Activated T-cell treated with anti-CD3 and anti-CD28 coated beads for 48 hours (primary cell): ENCODE results near the gene RHBDF2.
"Not testable (repeated sequence)": the region's sequence is repeated elsewhere in the genome, so short reads cannot be mapped to it uniquely, and the experiment has no call there.

Experiments used
- DNase-seq: peaks from one replicate; pipeline ENCODE4 v3.0.0-alpha.2; 2020; ENCODE audit warnings: low read depth

RHBDF2 gene

DNA sequence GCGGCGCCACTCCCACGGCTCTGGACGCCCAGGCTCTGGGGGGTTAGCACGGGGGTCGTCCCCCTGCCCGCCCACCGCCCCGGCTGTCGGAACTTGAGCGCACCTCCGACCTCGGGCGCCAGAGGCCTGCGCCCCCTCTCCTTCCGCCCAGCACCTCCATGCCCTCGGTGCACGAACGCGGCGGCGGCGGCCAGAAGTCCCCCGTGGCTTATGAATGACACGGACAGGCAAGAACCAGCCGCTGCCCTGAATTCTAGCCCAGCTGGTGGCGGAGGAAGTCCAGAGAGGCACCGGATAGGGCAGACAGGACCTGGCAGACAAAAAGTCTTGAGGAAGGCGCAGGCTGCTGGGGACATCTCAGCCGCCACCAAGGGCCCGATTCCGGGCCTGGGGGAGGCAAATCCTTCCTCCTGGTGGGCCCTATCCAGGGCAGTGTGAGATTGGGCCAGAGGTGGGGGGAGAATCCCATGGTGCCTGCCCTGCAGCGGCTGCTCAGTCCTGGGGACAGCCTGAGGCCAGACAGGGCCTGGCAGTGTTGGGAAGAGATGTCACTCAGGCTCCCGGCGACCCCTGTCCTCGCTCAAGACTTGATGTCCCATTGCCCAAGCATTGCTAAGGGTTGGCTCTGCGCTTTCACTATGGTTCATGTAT, 37.2 kb upstream of the RHBDF2 start:
- DNase-seq = no peak

DNA sequence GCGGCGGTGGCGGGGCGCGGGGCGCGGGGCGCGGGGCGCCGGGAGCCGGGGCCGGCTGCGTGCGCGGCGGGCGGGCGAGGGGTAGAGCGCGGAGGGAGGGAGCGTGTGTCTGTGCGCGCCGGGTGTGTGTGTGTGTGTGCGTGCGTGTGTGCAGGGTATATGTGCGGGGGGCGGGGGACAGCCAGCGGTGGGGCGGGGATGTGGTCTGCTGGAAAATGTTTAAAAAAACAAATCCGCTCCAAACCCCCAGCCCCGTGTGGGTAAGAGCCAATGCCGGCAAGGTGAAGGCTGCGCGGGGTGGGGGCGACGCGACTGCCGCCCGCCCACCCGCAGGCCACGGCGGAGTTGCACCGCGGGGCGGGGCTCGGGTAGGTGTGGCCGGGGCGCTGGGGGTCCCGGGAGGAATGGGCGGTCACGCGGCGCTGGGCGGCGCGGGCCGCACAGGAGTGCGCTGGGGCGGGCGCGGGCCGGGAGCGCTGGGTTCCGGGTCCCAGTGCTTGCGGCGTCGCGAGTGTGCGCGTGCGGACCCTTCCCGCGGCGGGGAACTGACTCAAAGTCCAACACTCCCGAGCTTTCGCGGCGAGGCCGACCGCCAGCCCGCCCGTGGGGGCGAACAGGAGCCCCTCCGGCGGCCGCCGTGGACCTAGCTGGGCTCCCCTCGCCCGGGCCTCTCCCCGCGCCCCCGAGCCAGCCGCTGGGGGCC, 36.5 kb upstream of the RHBDF2 start, which contains the start of gene CYGB:
Gene CYGB, minus strand, starts transcription at position 132 of the 703 bp plus-strand sequence. CDS start 167 bp downstream, outside the sequence.
- DNase-seq = no peak

DNA sequence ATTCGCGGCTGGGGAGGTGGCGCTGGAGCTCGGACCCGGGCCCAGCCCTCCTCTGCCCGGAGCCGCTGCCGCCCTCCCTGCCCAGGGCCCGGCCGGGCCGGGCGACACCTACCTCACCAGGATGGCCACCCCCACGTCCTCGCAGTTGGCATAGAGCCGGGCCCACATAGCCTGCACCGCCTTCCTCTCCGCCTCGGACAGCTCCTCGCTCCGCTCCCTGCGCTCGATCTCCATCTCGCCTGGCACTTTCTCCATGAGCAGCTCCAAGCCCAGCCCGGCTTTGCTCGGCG, 36.0 kb upstream of the RHBDF2 start:
- no peak for DNase-seq

DNA sequence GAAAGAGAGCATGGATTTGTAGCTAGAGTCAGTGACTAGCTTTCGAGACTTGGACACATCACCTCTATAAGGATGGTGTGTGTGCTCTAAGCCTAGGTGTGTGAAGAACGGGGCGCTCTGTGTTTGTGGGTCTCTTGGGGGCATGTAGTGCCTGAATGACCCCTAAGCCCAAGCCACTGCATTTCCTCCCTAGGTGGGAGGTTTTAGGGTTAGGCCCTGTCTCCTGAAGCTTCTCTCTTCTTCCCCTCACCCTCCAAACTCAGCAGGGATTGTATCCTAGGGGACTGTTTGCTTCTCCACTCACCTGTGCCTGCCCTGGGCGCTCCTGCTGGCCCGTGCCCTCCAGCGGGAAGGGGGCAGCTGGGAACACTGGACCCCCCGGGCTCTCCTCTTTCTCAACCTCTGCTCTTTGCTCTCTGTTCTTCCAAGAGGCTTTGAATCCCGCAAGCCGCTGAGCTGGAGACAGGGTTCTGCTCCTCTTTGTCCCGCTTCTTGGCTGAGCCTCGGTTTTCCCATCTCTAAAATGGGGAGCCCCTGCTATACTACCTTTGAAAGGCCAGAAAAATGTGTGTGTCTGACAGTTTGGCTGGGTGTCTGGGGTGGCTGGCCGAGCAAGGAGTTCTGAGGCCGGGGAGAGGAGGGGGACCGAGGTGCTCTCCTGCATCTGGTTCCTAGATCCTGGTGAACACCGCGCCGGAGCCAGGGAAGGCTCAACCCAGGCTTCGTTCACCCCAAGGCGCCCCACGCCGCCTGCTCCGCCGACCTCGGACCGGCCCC, 35.5 kb upstream of the RHBDF2 start:
- no peak for DNase-seq

DNA sequence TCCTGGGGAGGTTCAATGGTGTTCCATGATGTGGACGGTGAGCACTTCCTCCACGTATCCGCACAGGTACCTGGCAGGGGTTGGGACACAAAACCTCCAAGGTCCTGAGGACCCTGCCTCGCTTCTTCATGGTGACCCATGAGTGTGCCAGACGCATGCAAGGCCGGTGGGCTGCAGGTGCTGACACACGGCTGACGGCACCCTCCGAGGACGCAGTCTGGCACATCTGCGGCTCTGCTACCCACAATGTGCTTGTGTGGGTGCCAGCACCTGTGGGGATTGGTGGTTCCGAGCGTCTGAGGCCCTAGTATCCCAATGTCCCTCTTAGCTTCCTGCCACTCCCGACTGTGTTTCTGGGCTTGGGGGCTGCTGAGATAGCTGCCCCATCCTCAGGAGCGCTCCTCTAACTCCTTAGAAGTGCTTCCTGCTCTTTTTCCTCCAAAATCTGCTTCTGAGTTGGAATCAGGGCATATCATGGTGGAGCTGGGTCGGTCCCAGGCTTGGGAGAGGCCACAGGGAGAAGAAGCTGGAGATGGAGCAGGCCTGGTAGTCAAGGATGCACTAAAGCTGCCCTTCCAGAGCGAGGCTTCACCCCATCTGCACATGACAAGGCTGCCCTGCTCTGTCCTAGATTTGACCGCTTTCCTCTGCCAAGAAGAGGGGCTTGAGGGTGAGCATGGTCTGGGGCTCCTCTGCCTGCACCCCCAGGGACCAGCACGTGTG, 34.7 kb upstream of the RHBDF2 start:
- no peak for DNase-seq

DNA sequence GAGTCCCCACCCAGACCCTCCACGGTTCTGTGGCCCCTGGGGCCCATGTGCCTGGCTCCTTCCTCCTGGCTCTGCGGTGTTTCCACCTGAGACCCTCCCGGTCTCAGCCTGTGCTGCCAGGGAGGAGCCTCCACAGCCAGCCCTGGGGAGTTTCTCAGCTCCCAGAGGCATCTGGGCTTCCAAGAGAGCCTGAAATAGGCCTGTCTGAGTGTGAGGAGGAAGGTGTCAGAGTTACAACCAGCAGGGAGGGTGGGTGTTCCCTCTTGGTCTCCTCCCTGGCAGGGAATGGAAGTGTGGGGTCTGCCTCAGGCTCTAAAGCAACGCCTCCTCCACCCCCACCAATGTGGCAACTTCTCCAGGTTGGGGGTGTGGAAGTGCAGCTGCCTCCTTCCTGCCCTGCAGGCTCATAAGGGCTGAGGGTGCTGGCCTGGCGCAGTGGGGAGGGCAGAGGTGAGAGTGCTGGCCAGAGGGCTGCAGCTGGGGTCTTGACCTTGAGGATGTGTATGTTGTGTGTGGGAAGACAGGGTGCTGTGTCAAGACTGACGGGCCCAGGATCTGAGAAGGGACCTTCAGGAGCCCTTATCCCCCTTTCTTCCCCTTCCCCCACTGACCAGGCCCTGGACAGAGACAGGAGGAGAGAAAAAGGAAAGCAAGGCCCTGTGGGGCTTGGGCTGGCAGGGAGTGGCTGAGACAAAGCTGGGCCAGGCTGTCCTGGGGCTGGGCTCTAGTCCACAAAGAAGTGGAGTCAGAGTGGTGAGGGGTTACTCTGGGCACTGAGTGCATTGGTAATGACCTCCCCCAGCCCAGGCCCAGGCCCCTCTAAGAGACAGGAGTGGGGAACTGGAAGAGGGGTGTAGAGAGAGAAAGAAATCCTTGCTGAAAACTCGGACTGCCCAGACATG, 33.9 kb upstream of the RHBDF2 start:
- DNase-seq = no peak

DNA sequence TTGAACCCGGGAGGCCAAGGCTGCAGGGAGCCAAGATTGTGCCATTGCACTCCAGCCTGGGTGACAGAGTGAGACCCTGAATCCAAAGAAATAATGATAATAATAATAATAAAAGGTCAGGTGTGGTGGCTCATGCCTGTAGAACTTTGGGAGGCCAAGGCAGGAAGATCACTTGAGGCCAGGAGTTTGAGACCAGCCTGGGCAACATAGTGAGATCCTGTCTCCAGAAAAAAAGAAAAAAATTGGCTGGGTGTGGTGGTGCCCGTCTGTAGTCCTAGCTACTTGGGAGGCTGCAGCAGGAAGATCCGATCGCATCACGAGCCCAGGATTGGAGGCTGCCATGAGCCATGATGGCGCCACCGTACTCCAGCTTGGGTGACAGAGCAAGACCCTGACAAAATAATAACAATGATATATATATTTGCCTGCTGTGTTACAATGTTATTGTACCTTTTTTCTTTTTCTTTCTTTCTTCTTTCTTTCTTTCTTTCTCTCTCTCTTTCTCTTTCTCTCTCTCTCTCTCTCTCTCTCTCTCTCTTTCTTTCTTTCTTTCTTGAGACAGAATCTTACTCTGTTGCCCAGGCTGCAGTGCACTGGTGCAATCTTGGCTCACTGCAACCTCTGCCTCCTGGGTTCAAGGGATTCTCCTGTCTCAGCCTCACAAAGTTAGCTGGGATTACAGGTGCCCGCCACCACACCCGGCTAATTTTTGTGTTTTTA, 32.6 kb upstream of the RHBDF2 start:
- not testable (repeated sequence) for DNase-seq

DNA sequence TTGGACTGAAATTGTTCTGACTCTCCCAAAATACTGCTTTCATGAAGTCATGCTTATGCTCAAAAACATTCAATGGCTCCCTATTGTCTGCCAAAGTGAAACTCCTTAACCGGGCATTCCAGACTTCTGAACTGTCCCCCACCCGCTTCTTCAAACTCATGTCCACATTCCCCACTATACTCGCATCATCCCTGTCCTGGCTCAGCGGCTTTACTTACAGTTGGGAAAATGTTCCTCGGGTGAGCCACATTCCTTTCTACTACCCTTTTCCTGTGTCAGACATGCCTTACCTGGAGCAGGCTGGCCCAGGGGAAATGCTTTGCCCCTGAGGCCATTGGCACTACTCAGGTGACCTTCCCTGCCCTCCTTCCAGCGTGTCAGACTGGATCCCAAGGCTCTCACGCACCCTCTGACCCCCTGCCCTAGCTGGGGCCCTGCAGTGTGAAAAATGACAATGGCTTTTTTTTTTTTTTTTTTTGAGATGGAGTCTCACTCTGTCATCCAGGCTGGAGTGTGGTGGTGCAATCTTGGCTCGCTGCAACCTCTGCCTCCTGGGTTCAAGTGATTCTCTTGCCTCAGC, 30.9 kb upstream of the RHBDF2 start:
- no peak for DNase-seq

DNA sequence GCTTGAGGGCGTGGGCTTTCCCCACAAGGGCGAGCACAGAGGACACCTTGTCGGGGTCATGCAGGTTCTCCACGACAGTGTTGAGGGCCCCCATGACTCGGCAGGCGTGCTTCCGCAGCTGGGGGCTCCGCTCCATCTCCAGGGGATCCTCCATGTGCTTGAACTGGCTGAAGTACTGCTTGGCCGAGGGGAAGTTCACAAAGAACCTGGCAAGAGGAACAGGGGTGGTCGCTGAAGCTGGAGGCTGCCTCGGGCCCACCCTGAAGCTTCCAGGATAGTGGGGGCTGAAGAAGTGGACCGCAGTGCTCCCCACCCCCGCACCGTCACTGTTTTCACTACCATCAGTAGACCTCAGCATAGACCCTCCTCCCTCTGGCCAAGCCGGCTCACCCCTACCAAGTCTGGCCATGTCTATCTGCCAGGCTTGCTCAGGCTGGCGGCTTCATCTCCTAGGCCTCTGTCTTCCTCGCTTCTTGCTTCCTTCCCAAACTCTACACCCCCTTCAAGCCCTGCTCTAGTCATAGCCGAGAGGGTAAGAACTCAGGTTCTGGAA, 30.3 kb upstream of the RHBDF2 start:
- DNase-seq = no peak

DNA sequence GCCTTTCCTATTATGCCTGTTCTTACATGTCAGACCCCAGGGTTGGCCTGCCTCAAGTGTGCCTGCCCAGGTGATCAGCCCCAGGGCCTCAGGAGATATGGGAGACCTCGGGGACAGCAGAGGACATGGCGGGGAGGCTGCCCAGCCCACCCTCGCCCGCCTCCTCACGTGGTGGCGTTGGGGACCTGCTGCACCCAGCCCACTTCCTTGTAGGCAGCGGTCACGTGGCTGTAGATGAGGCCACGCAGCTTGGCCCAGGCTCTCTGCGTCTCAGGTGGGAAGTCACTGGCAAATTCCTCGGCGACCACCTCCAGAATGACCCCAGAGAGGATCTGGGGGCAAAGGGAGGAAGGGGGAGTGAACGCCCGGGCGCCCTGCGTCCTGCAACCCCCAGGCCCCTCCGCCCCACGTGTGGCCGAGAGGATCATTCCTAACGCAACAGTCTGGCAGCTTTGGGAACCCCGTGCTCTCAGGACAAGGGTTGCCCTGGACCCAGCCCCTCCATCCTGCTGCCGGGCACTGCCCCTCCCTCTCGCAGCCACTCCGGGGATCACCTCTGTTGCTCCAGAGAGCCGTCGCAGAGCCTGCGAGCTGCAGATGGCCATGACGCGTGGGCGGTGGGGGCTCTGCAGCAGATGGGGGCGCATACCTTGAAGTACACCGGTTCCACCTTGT, 29.7 kb upstream of the RHBDF2 start:
- no peak for DNase-seq

DNA sequence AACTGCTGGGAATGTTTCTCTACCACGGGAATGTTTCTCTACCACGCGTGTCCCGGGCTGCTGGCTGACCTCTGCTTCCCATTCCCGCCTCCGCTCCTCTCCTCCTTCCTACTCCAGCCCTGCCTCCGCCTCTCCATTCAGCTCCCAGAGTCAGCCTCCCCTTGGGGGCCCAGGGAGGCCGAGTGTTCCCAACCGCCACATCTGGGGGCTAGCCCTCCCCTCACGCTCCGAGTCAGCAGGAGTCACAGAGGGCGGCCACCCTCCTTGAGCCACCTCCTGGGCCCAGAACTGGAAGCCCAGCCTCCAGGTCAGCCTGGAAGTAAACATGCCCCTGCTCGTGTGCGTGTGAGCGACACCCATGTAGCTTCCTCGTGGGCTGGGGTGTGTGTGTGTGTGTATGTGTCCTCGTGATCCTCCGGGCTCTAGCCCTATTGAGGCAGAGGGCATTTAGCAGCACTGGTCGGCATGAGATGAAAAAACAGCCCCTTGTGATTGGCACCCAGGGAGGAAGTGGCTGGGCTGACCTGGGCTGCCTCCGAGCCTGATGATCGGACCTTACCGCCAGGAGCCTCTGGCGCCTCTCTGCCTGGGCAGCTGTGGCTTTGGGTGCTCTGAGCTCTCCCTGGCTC, 29.0 kb upstream of the RHBDF2 start:
- no peak for DNase-seq

DNA sequence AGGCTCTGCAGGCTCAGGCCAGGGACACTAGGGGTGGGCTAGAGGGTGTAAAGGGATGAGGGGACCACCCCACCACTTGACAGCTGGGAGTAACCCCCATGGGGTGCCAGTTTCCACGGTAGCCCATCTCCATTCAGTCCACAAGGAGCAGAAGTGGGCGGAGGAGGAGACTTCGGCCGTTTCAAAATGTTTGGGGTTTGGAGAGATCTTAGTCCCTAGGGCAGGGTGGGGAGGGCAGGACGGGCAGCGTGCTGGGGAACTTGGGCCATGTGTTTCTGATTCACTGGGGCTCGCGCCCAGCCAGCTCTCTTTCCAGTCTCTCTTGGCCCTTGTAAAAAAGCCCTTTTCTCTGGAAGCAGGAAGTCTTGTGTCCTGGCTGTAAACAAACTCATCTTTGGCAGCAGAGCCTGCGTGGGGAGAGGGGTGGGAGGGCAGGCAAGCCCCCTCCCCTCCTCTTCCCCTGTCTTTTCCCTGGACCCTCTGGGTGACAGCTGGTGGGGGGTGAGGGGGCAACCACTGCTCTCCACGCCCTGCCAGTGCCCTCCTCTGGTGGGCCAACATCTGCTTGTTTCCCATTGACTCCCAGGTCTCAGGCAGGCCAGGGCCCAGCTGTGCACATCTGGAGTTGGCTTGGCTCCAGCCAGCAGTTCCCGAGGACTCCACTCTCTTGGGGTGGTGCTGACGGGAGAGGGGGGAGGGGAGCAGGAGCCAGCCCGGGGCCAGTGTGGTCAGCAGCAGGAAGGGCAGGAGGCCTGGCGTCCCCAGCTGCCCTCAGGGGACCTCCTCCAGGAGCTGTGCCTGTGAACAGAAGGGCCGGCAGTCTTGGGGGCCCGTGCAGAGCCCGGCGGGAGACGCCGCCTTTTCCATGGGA, 28.2 kb upstream of the RHBDF2 start:
- no peak for DNase-seq

DNA sequence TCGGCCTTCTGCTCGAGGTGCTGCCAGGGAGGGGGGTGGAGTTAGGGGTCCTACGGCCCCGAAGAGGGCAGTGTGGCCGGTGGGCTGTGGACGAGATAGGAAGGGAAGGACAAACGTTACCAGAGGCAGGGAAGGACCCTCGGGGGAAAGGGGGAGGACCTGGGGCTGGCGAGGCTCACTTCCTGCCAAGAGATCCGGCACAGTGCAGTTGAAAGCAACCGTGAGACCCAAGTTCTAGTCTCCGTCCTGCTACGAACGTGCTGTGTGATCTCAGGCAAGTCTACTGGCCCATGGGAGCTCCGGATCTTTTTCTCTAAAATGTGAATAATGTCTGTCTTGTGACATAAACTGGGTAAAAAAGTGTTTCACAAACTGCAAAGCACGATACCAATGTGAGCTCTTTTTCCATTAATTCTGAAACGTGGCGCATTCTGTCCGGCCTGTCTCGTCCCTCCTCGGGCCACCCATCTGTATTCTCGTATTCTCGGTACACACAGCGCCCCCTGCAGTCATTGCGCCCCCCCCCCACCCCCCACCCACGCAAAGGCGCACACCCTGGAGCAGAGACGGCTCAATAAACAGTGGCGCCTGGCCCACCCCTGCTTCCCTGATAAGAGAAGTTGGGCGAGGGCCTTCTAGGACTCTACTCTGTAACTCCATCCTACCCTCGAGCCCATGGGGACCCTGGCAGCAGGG, 27.5 kb upstream of the RHBDF2 start:
- no peak for DNase-seq

DNA sequence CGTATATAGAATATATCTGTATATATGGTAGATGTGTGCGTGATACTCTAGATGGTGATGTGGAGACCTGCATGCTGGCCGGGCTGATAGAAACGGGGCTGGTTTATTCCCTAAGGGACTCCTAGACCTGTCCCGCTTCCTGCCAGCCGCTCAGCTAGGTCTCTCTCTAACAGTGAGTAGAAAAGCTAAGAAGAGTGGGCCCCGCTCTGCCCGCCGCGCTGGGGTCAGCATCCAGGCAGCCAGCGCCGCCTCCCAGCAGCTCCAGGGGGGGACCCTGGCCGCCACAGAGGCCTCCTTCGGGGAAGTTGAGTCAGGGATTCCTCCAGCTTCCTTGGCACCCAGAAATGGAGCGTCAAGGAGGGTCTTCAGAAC, 26.9 kb upstream of the RHBDF2 start:
- no peak for DNase-seq

DNA sequence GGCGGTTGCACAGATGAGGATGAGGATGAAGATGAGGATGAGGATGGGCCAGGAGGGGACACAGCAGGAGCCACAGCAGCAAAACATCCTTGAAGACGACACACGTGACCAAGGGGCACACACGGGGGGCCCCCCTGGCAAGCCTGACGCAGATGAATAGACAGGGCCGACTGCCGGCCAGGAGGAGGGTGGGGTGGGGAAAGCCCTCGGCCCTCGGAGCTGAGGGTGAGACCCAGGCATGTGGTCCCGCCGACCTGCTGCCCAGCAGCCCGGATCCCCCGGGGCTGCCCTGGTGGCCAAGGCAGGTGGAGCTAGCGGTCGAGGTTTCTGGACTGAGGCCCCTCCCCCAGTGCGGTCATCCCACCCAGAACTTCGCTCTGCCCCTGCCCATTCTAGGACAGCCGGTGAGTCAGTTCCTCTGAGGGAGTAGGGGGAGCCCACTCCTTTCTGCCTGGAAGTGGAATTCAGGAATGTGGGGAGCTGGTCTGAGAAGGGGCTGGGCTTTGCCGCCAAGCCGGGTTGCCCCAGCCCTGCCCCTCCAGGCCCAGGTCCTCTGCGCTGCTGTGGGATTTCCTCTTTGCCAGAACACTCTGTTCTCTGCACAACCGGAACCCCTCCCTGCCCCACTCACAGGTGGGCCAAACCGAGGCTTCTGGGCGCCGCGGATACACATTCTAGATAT, 26.3 kb upstream of the RHBDF2 start:
- DNase-seq = no peak

DNA sequence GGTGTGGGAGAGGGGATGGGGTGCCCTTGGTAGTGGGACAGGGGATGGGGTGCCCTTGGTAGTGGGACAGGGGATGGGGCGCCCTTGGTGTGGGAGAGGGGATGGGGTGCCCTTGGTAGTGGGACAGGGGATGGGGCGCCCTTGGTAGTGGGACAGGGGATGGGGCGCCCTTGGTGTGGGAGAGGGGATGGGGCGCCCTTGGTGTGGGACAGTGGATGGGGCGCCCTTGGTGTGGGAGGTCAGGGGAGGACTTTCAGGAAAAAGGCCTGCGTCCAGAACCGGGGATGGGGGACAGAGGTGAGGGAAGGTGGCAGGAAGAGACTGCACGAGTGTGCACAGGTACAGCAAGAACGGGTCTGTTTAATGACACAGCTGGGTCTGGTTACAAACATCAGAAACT, 25.8 kb upstream of the RHBDF2 start:
- not testable (repeated sequence) for DNase-seq

DNA sequence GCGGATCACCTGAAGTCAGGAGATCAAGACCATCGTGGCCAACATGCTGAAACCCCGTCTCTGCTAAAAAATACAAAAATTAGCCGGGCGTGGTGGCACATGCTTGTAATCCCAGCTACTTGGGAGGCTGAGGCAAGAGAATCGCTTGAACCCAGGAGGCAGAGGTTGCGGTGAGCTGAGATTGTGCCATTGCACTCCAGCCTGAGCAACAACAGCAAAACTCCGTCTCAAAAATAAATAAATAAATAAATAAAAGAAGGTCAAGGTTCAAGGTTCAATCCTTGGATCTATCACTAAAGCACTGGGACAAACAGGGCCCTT, 24.2 kb upstream of the RHBDF2 start:
- not testable (repeated sequence) for DNase-seq
